Dermis blood vessel endothelial cell (primary cell): Measurements from ENCODE around the gene METTL23. TPM values are rescaled to one million over a fixed set of nuclear protein-coding genes. Genes with fewer than 3 reads are reported as not detected.

Experiments
- DNase-seq: peaks from one replicate; pipeline ENCODE4 v3.0.0; 2010
- total RNA-seq: library from RNA; depleted of rRNA; stranded (reverse); fragments of >200 nt; gene quantifications from 2 replicates; pipeline ENCODE4 v1.2.3, GENCODE V29; 2014

Gene METTL23
- total RNA-seq, 1 donor from 2014 or later = 31.3 TPM

DNA sequence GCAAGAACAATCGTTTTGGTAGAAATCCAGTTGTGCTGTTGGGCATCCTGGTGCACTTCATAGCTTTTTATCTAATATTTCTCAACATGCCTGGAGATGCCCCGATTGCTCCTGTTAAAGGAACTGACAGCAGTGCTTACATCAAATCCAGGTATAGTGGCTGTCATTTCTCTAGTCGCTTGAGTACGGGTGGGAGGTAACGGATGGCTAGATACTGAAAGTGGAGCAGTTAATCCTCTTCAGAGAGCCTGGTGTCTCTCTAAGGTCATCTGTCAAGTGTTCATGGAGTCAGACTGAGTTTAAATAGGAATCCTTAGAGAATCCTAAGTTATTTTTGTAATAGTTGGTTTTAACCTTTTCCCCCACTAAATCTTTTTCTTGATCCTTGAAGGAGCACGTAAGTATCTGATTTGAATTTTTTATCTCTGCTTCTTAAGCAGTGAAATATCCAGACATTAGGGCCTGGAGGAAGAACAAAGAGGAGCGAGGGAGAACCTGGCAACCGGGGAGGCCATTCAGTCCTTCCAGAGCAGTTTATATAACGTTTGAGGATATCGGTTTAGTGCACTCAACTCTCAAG lies 48.5 kb downstream of the METTL23 start:
- no peak for DNase-seq

DNA sequence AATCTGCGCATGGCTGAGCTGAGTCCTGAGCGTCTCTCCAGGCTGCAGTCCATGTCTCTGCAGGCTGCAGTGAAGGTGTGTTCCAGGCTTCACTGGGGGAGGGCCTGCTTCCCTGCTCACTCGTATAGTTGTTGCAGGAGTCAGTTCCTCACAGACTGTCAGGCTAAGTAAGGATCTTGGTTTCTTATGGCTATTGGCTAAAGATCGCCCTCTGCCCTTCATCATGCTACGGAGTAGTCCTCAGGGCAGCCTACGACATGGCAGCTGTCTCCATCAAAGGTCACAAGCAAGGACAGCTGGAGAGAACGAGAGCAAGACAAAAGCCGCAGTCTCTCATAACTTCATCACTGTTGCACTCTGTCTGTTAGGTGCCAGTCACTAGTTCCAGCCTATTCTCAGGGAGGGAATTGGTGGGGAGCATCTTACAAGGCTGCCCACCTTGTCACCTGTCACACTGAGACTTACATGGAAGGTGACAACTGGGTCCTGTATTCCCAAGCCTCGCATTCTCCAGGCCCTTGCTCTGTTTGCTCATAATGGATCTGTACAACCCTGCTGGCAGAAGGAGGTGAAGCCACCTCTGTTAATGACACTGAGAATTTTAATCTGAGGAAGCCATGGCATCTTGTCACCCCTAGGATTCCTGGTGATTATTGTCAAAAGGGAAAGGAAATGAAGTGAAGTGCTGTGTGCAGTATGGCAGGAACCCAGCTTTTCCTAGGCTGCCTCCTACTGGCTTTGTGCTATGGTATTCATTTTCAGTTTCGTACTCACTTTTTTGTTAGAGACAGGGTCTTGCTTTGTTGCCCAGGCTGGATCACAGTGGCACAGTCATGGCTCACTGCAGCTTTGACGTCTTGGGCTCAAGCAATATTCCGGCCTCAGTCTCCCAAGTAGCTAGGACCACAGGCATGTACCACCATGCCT lies 54.7 kb downstream of the METTL23 start:
- DNase-seq = peak; percentile 24

DNA sequence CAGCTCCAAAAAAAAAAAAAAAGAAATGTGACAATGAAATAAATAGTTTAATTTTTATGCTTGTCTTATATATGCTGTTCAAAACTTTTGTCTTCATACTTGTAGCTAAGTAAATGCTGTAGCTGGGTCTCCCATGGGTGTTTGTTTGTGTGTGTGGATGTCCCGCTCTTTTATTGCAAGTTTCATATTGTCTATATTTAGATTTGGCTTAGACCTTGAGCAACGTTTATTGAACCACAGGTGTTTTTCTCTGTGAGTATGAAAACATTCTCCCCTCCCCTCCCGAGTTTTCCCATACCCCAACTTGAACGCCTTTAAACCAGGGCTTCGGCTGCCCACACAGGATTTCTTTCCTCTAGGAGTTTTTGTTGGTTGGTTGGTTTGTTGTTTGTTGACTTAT lies 56.5 kb downstream of the METTL23 start:
- no peak for DNase-seq

Other genes starting within 250 kb of the METTL23 start
- gene RHBDF2, start 225.4 kb upstream of the METTL23 start, total RNA-seq = 34.5 and 35.5 TPM in 2 replicates
- gene CYGB, start 189.1 kb upstream of the METTL23 start, total RNA-seq = 1.6 and 4.4 TPM in 2 replicates
- 0.19 and 0.68 TPM in 2 replicates for gene PRCD, start 186.8 kb upstream of the METTL23 start, total RNA-seq
- gene ST6GALNAC2, start 141.0 kb upstream of the METTL23 start, total RNA-seq = 0.28 and 0.51 TPM in 2 replicates
- gene ST6GALNAC1, start 83.1 kb upstream of the METTL23 start, total RNA-seq = not detected in 2 replicates
- 131 and 250 TPM in 2 replicates for gene MXRA7, start 15.9 kb upstream of the METTL23 start, total RNA-seq
- gene JMJD6, start 233 bp upstream of the METTL23 start, total RNA-seq = 20.8 and 23.1 TPM in 2 replicates
- gene SRSF2, start 10.5 kb downstream of the METTL23 start, total RNA-seq = 146 and 355 TPM in 2 replicates
- gene MFSD11, start 11.3 kb downstream of the METTL23 start, total RNA-seq = 29.5 and 37.8 TPM in 2 replicates
- 0.34 and 0.37 TPM in 2 replicates for gene MGAT5B, start 141.6 kb downstream of the METTL23 start, total RNA-seq